SW480 (cell line): ENCODE measurements around the gene ANAPC5.
"Not testable (repeated sequence)": the region's sequence is repeated elsewhere in the genome, so short reads cannot be mapped to it uniquely, and the experiment has no call there.

Experiments
- DNase-seq: peaks from one replicate; pipeline ENCODE4 v3.0.0-alpha.2; 2016; ENCODE audit warnings: low spot score

Gene ANAPC5

GRCh38 chr12:121307397-121307796, 44.8 kb downstream of the ANAPC5 start:
- DNase-seq, result not testable (repeated sequence)

- DNase-seq, result no peak
These were observed 47.9 kb downstream of the ANAPC5 start for GRCh38 chr12:121304306-121304705.

- DNase-seq, result no peak
These were observed 50.3 kb downstream of the ANAPC5 start for GRCh38 chr12:121301876-121302275.

GRCh38 chr12:121300083-121300819, 52.0 kb downstream of the ANAPC5 start:
- DNase-seq, result no peak

GRCh38 chr12:121299662-121300061, 52.5 kb downstream of the ANAPC5 start:
- no peak for DNase-seq

- DNase-seq, result not testable (repeated sequence)
These were observed 53.8 kb downstream of the ANAPC5 start for GRCh38 chr12:121298411-121298810.

GRCh38 chr12:121297435-121297991, 54.7 kb downstream of the ANAPC5 start:
- peak; percentile 60 for DNase-seq

- peak; percentile 67 for DNase-seq
These were observed 55.4 kb downstream of the ANAPC5 start, which contains the start of gene CAMKK2 for GRCh38 chr12:121296618-121297434. Gene CAMKK2 (minus strand): TSS chr12:121296709. CDS start chr12:121274526, 22,183 bp downstream.

GRCh38 chr12:121295746-121296617, 56.2 kb downstream of the ANAPC5 start:
- peak; percentile 28 for DNase-seq

GRCh38 chr12:121295116-121295745, 57.0 kb downstream of the ANAPC5 start:
- no peak for DNase-seq

GRCh38 chr12:121294151-121294889, 57.9 kb downstream of the ANAPC5 start:
- no peak for DNase-seq

- no peak for DNase-seq
These were observed 58.6 kb downstream of the ANAPC5 start for GRCh38 chr12:121293603-121294002.

- no peak for DNase-seq
These were observed 61.8 kb downstream of the ANAPC5 start for GRCh38 chr12:121290410-121290809.

- DNase-seq, result no peak
These were observed 62.2 kb downstream of the ANAPC5 start for GRCh38 chr12:121289962-121290361.

GRCh38 chr12:121288986-121289385, 63.2 kb downstream of the ANAPC5 start:
- no peak for DNase-seq

- no peak for DNase-seq
These were observed 63.9 kb downstream of the ANAPC5 start for GRCh38 chr12:121288158-121288845.

- DNase-seq, result no peak
These were observed 64.8 kb downstream of the ANAPC5 start for GRCh38 chr12:121287267-121287954.

- no peak for DNase-seq
These were observed 66.4 kb downstream of the ANAPC5 start for GRCh38 chr12:121285856-121286255.
